ENCODE results near the gene ERBB3.
"Not testable (repeated sequence)": the region's sequence is repeated elsewhere in the genome, so short reads cannot be mapped to it uniquely, and the experiment has no call there.

The ERBB3 gene

DNA sequence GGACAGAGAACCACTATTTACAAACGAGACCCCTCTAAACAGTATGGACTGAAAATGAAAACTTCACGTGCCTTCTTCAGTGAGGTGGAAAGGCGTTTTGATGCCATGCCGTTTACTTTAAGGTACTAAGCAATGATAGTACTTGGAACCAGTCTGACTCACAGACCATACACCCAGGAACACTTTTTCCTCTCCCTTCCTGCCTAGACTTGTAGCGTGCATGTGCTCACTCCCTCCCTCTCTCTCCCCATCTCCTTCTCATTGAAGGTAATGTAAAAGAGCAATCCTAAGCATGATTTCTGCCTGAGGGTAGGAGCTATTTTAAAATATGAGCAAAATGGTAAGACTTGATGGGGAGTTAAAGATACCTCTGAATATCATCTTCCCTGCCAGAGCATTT is 30.6 kb downstream of the ERBB3 start:
- no peak for DNase-seq (ENCODE audit: low read depth in 2 of 2)

DNA sequence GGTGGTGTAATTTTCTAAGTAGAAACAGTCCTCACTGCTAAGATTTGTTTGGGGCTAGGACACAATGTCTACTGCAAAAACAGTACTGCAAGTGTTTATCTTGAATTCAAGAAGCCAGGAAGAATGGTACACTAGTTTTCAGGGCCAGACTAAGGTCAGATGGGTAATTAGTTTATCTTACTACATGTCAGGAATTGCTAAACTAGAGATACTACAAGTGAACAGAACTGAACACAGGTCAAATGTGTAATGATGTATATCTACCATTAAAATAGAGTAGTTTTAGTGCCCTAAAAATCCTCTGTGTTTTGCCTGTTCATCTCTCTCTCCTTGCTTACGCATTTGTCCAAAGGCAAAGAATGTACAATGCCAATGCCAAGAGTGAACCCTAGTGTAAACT is 34.1 kb downstream of the ERBB3 start:
- no peak for DNase-seq (ENCODE audit: low read depth in 2 of 2)

DNA sequence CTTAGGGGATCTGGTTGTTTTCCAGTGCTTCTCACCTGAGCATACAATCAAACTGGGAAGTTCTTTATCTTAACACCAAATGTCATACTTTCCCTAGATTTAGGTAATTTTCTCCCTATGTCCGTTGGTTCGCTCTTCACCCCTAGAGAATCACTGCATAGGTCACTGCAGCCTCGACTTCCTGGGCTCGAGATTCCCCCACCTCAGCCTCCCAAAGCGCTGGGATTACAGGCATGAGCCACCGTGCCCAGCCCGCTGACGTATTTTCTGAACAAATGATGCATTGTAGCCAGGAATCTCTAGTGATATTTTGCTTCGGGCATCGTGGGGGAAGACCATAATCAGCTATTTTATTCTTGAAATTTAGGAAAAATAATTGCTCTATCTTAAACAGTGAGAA is 35.4 kb downstream of the ERBB3 start:
- DNase-seq (ENCODE audit: low read depth in 2 of 2): no peak

DNA sequence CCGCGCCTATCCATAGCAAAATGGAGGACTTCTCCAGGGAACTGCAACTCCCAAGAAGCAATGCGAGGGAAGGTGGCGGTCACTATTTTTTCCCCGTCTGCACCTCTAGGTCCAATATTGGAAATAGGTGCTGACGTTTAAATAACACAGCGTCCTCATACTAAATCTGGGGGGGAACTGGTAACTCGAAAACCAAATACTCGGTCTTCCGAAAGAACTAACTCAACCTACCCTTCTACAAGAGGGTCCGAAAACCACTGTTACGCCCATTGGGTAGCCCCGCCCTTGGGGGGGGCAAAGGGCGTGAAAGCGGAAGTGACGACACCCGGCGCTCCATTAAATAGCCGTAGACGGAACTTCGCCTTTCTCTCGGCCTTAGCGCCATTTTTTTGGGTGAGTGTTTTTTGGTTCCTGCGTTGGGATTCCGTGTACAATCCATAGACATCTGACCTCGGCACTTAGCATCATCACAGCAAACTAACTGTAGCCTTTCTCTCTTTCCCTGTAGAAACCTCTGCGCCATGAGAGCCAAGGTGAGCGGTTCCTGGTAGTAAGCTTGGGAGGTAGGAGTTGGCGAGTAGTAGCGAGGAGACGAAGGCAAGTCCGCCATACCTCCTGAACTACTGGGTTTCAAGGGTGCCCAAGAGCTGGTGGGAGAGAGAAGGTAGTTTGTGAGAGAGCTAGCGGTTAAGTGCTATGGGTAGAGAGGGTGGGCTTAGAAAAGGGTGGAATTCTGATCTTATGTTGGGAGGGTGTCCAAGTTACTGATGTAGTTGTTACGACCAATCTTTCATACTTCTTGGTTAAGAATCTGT is 36.5 kb downstream of the ERBB3 start, which contains the start of gene RPL41:
Gene RPL41, plus strand, starts transcription at position 367 of the 815 bp plus-strand sequence.
- DNase-seq (ENCODE audit: low read depth in 2 of 2): peak; percentile 88 to 90

DNA sequence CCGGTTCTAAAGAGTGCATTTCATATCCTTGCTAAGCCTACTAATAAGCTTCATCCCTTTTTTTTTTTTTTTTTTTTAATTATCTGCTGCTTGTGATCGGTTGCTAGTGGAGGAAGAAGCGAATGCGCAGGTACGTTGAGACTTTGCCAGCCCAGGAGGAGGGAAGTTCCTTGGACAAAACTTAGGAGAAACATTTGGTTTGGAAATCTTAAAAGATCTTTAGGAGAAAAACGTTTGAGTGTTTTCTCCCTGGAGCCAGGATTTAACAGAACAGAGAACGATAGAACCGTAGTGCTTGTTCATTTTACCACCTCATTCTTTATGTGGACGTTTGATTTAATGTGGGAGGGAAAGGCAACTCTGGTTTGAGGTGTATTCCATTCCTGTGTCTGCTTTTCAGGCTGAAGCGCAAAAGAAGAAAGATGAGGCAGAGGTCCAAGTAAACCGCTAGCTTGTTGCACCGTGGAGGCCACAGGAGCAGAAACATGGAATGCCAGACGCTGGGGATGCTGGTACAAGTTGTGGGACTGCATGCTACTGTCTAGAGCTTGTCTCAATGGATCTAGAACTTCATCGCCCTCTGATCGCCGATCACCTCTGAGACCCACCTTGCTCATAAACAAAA is 37.2 kb downstream of the ERBB3 start:
- DNase-seq (ENCODE audit: low read depth in 2 of 2): not testable (repeated sequence)

DNA sequence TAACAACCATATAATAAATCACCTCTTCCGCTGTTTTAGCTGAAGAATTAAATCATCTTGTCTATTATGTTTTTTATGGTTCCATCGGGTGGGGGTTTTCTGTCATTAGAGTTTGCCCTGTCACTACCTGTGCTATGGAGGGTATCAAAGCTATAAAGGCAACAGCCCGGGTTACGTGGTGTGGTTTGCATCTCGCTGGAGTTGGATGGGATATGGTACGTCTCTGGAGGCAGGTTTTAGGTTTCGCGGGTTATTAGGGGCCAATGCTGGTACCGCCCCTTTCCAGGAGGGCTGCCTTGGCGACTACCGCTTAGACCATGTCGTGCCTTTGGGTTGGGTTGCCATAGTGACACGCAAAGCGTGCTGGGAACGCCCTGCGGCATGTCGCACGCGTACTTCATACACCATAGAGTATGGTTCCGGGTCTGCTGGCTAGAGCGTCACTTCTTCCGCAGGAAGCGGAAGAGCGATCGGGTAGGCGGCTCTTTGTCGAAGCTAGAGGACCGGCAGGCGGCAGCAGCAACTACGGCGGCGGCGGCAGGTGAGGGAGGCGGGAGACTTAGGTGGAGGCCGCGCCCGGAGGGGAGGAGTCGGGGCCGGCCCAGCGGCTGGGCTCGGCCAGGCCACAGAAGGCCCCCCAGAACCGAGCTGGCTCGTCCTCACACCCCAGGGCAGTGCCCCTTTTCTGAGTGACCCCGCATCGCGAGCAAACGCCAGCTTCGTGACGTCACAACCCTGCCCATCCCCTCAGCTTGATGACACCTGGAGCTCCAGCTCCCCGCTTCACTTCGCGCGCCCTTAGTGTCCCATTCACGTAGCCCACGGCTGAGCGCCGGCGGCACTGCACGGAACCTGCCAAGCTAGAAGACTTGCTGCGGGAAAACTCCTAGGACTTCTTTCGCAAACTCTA is 38.1 kb downstream of the ERBB3 start, which contains the start of gene ZC3H10:
Gene ZC3H10, plus strand, starts transcription at position 489 of the 910 bp plus-strand sequence. CDS start 2,297 bp downstream, outside the sequence.
- DNase-seq (ENCODE audit: low read depth in 2 of 2): peak; percentile 98 to 99

DNA sequence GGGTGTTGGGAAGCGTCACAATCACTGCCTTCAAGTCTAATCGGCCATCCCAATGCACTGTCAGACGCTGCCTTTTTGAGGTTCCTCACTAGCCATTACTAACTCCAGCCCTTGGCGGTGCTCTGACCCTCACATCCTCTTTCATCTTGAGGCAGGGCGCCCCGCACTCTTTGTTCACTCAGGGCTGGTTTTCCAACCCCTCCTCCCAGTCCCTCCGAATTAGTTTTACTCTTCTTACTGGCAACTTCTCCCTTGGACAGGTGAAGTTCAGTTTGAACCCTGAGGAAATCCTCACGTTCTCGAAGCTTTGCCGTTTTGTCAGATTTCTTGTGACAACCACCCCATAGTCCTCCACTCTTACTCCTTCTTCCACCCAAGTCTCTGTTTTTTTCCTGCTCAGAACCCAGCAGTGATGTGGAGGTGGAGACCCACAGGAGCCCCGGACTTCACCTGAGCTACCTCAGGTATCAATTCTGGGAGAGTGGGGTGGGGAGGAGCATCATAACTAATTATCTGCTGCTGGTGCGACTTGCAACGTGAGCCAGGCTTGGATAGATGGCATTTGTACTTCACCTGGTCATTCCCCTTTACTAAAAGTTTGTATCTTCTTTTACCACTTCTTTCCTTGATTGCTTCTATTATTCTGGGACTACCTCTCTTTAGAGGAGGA is 38.9 kb downstream of the ERBB3 start:
- no peak for DNase-seq (ENCODE audit: low read depth in 2 of 2)

DNA sequence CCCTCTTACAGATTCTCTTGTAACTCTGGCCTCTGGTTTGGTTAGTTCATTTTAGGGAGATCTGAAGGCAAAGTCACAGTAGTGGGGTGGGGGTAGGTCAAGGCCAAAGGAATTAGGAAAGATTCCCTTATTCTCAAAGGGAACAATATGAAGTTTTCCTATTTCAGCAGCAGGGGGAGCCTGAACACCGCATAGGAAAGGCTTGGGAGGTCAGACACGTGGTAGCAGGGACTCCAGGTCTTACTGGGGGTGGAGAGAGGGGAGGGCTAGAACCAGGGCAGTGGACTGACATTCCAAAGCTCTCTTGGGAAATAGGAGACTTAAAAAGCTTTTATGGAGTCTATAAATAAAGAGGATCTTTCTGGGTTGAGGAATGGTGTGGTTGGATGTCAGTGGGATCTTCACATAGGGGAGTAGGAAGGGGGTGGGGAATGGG is 39.4 kb downstream of the ERBB3 start:
- peak in 1 of 2 donors; percentile 33 for DNase-seq (ENCODE audit: low read depth in 2 of 2)

DNA sequence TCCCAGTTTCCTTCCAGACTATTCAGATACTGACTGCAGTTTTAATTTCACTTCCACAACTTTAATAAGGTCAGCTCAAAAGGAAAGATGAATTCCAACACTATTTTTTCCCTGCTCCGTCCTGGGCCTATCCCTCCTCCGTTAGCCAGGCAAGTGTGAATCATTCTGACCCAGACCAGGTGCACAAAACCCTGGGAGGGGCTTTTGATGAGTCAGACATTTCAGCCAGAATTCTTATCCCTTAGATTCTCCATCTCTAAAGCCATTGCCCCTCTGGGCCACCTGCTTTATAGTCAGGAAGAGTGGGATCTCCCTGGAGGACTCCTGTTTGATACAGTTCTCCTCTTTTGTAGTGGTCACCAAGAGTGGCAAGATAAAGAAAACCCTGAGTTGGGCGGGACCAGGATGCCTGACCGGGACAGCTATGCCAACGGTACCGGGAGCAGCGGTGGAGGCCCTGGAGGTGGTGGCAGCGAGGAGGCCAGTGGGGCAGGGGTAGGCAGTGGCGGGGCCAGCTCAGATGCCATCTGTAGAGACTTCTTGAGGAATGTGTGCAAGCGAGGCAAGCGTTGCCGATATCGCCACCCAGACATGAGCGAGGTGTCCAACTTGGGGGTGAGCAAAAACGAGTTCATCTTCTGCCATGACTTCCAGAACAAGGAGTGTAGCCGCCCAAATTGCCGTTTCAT is 40.3 kb downstream of the ERBB3 start:
- no peak for DNase-seq (ENCODE audit: low read depth in 2 of 2)

DNA sequence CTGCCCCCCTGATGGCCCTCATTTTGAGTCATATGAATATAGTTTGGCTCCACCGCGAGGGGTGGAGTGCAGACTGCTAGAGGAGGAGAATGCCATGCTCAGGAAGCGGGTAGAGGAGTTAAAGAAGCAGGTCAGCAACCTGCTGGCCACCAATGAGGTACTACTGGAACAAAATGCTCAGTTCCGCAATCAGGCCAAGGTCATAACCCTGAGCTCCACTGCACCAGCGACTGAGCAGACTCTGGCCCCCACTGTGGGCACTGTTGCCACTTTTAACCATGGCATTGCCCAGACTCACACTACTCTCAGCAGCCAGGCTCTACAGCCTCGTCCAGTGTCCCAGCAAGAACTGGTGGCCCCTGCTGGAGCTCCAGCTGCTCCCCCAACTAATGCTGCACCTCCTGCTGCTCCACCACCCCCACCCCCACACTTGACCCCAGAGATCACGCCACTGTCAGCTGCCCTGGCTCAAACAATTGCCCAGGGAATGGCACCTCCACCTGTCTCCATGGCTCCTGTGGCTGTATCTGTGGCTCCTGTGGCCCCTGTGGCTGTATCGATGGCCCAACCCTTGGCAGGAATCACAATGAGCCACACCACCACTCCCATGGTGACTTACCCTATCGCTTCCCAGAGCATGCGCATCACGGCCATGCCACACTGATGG is 41.4 kb downstream of the ERBB3 start:
- DNase-seq (ENCODE audit: low read depth in 2 of 2): no peak

DNA sequence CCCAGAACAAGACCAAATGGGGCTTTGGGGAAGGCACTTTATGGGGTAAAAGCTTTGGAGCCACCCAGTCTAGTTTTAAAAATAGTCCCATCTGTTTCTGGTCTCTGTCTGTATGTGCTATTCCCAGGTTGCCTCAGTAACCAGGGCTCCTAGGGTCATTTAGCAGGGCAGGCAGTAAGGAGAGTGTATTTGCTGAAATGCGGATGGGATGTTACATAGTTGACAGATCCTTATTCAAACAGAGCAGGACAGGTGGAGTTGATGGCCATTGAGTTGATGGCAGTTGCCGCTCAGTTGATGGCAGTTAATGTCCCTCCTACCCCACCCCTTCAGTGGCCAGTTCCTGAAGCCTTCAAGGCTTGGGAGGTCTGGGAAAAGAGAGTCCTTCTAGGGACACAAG is 42.7 kb downstream of the ERBB3 start:
- DNase-seq (ENCODE audit: low read depth in 2 of 2): no peak

DNA sequence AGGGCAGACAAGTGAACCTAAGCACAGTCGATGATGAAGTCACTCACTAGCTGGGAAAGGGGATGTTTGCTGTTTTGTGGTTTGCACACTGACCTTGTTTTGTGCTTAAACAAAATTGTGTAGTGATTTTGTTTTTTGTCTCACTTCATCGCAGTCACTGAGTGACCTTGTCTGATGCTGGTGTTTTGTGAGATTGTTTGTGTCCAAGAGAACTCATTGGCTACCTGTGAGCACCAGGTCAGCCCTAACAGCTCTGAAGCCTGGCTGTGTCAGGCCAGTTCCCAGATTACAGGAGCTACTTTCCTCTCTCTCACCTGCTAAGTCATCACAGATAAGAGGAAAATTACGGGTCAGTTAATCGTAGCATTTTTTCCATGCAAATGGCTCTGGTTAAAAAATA is 44.2 kb downstream of the ERBB3 start:
- no peak for DNase-seq (ENCODE audit: low read depth in 2 of 2)

DNA sequence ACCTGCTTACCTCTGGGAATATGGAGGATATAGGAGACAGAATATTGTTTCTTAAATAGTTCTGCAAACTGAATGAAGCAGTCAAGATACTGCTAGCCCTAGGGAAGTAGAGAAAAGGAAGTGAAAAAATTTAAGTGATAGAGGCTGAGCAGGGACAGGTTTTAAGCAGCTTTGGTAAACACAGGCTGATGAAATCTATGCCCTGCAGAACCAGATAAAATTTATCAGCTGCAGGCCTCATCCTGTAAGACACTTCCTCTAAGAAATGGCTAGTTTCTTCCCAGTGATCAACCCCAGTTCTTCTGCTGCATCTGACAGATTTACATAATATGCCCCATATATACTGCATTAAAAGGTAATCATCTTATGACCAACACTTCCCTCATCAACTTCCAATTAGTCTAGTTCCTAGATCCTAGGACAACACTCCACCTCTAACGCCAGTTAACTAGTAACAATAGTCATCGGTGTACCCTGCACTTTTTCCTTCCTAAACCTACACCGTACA is 46.8 kb downstream of the ERBB3 start:
- DNase-seq (ENCODE audit: low read depth in 2 of 2): no peak

DNA sequence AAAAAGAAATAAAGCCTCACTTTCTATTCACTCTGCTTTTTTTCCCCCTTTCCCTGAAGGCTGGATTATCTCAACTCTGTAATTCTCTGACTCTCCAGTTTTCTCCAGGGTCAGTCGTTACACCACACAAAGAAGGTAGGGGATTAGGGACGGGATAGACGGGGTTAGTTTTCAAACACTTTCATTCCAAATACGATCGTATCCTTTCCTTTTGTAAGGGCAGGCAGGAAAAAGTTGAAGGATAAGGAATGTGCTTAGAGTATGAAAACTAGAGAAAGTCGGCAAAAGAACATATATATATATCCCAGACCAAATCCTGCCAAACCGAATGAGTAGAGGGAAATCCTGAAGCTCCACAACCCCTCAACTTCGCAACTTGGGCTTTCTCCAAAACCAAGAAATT is 47.5 kb downstream of the ERBB3 start:
- DNase-seq (ENCODE audit: low read depth in 2 of 2): no peak

DNA sequence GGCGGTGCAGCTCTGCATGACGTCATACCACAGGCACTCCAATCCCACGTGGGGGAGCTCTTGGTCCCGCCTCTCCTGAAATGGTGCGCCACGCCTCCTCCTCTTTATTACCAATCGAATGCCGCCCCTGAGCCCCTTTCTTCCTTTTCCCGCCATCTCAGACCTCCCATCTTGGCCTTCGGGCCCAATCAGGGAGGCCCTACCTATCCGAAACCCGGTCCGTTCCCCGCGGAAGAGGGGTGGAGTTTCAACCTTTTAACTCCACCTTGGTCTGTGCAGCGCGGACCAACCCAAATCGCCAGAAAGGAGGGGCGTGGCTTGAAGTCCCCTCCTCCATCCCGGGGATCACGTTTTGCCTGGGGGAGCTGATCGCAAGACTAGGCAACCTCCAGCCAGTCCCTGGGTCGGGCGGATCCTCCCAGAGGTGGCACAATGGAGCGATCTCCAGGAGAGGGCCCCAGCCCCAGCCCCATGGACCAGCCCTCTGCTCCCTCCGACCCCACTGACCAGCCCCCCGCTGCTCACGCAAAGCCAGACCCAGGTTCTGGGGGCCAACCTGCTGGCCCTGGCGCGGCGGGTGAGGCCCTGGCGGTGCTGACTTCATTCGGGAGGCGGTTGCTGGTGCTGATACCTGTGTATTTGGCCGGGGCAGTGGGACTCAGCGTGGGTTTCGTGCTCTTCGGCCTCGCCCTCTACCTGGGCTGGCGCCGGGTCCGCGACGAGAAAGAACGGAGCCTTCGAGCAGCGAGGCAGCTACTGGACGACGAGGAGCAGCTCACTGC is 48.1 kb downstream of the ERBB3 start, which contains the start of gene ESYT1:
Gene ESYT1, plus strand, starts transcription at position 380 of the 782 bp plus-strand sequence. Its CDS starts 53 bp downstream, at position 433.
- DNase-seq (ENCODE audit: low read depth in 2 of 2): peak; percentile 95 to 99

DNA sequence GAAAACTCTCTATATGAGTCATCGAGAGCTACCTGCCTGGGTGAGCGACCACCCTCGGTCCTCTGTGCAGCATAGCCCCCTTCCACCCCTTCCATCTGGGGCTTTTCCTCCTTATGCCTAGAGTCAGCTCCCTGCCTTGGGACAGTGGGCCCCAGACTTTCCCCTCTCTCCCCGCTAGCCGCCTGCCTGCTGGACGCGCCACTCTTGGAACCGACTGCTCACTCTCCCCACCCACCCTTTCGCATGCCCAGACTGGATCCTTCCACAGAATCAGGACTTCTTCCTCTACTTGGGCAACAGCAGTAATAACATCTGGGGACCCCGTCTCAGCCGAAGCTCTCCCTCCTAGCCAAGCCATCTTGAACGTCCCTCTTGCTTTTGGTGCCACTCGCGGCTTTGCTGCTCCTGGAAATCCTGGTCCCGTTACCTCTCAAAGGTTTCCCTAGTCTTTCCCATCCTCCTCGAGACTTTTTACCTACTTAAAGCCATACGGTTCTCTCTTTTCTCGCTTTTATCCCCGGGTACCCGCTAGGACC is 48.8 kb downstream of the ERBB3 start:
- DNase-seq (ENCODE audit: low read depth in 2 of 2): no peak

DNA sequence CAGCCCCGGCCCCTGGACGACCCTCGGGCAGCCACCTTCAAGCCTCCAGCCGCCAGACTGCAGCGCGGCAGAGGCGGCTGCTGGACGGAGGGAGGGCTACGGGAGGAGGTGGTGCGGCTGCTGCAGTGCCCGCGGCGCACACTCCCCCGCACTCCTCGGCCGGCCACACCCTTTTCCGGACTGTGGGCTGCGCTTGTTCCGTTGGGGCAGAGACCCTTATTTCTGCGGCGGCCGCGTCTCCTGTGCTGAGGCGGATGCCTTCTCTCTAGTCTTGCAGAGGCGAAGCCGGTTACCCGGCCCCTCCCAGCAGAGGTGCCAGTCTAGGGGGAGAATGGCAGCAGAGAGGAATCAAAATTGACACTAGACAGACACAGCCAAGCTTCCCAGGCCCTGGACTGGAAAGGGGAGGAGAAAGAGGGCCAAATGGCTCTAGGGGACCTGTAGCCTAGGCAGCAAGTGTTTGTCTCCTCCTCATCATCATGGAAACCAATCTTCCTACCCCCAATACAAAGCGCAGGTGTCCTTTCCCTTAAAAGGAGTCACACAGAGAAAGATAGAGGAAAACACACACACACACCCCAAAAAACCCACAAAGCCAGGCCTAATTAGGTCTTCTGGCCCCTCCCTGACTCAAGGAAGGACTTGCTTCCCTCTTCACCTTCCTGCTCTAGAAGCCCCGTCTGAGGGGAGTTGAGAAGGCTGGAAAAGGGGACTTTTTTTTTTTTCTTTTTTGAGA is 49.4 kb downstream of the ERBB3 start:
- DNase-seq (ENCODE audit: low read depth in 2 of 2): peak; percentile 31 to 56

DNA sequence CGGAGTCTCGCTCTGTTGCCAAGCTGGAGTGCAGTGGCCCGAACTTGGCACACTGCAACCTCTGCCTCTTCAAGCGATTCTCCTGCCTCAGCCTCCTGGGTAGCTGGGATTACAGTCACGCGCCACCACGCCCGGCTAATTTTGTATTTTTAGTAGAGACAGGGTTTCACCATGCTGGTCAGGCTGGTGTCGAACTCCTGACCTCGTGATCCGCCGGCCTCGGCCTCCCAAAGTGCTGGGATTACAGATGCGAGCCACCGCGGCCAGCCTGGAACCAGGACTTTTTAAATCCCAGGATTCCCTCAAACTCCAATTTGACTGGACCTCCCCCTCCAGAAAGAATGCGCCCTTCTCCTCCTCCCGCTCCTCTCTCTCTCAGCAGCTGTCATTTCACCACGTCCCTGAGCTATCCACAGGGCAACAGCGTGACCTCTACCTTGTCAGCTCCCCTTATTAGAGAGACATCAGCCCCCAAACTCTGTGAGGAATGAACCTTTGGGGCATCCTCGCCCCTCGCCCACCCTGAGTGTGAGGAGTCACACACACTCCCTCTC is 50.1 kb downstream of the ERBB3 start:
- no peak for DNase-seq (ENCODE audit: low read depth in 2 of 2)
